Amniotic epithelial cell (primary cell): ENCODE results near the gene PARP1.

Experiments used
- DNase-seq: peaks from one replicate; pipeline ENCODE4 v3.0.0-alpha.2; 2010; ENCODE audit warnings: low read depth

PARP1 gene

DNA sequence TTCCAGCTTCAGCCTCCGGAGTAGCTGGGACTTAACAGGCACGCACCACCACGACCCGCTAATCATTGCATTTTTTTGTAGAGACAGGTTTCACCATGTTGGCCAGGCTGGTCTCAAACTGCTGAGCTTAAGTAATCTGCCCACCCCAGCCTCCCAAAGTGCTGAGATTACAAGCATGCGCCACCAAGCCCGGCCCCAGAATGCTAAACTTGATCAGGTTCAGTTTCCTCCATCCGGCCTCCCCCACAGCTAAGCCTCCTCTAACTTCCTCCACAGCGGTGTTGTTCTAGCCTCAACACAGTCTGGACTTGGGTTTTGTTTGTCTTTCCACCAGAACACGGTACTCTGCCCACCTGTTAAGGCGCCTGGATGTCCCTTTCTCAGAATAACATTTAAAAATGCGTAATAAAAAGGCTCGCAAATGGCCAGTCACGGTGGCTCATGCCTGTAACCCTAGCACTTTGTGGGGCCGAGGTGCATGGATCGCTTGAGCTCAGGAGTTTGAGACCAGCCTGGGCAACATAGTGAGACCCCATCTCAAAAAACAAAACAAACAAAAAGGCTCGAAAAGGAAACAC is 2.4 kb downstream of the PARP1 start:
- DNase-seq = no peak

DNA sequence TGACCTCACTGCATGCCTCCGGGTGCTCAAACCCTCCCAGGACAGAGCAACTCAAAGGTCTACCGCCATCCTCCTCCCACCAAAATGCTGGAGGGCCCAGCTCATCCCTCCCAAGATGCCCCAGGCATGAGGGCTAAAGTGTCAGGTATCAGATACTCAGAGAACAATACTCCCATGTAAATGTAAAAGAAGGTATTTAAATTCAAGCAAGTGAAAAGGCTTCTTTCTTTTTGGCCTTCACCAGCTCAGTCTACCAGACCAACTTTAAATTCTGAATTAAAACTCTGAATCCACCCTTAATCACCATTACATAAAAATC is 3.0 kb downstream of the PARP1 start:
- DNase-seq = no peak

DNA sequence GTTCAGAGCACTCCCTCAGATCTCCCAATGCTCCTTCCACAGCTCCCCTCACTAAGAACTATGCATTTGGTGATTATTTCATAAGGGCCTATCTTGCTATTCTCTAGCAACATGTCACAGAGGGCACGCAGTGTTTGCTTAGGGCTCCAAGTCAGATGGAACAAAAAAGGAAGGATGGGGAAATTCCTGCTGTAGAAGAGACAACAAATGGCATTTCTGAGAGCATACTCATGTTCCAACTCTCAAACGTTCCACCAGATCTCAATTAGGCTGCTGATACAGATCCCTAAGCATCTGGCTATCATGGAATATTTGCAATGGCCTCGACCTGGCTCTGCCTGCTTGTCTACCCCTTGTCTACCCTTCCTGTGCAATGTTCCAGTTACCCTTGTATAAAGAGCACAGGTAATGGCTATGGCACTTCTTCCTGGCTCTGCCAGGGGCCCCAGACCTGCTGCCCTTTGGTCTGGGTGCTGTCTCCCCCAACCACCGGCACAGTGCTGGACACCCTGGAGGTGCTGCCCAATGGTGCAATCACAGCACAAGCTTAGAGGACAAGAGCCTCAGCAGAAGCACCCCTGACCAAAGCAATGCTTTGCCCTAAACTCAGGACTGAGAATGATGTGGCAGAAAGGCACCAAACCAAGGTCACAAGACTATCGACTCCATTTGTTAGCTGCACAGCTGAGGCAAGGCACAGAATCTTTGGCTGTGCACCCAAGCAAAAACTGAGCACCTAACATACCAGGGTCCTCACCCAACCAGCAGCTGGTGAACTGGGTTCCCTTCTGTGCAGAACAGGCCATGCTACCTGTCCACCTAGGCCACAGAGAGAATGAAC is 3.6 kb downstream of the PARP1 start:
- peak; percentile 72 for DNase-seq

DNA sequence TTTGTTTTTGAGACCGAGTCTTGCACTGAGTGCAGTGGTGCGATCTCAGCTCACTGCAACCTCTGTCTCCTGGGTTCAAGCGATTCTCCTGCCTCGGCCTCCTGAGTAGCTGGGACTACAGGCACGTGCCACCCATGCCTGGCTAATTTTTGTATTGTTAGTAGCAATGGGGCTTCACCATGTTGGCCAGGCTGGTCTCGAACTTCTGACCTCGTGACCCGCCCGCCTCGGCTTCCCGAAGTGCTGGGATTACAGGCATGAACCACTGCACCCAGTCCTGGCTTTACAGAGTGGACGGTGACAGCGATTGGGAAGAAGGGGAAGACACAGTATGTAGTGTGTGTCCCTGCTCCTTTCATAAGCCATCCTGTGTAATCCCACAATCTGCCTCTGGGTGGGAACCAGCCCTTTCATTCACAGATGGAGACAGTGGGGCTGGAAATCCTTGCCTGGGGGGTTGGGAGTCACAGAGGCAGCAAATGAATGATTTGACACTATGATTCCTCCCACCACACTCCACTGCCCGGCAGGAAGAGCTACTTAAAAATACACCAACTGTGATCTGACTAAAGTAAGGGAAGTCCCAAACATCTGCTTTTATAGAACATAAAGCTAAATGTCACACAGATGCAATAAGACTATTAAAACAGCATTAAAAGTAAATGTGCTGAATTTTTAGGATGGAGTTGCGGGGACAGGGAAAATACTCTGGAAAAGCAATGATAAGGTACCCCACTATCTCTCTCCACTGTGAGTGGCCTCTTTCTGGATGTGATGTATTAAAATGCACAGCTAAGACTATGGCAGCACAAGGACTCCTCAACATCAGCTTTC is 4.5 kb downstream of the PARP1 start:
- peak; percentile 19 for DNase-seq

DNA sequence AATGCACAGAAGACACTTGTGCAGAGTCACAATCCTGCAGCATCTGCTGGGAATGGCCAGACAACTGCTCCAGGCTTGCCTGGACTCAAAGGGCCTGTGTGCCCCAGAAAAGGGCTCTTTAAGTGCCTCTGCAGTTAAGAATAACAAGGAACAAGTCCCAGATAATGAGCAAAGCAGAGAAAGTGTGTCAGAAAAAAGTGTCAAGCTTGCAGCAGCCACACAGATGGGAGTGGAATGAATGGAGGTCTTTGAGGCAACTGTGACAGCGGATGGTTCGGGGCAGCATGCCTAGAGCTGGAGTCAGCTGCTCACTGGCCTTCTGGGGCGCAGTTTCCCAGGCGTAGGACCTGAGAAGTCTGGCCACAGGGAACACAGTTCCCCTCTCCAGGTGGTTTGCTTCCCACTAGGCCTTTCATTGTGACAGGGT is 5.1 kb downstream of the PARP1 start:
- no peak for DNase-seq

DNA sequence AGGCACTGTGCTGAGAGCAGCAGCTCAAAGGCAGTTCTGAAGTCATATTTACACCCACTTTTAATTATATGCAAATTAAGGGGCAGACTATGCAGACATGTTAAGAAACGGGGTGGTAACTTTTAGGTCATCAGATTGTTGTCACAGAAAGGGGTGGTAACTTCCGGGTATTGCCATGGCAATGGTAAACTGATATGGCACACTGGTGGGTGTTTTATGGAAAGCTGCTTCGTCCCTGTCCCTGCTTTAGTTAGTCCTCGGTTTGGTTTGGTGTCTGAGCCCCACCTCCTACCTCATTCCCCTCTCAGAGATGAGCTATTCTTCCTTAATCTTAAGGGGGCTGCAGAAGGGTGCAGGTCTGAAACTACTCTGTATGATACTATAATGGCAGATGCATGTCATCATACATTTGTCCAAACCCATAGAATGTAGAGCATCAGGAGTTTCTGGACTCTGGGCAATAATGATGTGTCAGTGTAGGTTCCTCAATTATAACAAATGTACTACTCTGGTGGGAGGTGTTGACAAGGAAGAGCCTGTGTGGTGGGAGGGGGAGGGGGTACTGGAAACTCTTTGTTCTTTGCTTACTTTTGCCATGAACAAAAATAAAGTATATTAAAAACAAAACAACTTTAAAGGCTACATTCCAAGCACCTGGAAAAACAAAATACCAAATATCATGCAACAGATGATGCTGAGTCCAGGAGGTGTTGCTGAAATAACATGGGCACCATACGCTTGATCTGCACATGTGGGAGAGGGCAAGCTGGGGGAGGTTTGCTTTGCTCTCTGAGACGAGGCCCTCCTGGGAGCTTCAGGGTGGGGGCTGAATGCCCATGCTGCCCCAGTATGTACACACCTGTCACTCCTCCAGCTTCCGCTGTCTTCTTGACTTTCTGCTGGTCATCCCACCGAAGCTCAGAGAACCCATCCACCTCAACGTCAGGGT is 6.3 kb downstream of the PARP1 start:
- DNase-seq = no peak

DNA sequence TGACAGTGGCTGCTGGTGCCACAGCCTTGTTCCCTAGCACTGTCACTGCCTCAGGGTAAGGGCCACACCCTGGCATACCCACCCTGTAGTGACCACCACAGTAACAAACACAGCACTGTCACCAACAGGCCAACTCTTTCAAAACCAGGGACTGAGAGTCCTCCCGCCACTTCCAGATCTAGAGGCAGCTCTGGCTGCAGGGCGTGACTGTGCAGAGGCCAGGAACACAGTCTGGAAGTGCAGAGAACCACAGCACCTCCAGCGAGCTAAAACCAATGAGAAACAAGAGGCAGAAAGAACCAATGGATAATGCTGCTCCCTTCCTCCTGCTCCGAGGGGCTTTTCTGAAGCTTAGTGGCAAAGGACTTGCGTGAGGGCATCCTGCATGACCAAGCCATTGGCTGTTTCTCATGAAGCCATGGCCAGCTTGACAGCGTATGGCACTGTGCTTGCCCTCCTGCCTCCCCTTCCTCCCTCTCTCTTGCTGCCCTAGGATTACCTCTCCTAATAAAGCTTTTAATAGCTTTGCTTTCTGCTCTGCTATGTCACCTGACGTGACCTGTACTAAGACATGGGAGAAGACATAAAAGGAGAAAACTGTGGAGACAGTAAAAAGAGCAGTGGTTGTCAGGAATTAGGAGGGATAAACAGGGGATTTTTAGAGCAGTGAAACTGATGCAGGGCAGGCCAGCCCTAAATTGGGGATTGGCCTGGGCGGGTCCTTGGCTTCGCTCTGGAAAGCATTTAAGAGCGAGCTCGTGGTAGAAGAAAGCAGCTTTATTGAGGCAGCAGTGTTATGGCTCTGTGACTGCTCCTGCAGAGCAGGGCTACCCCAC is 7.2 kb downstream of the PARP1 start:
- DNase-seq = no peak

DNA sequence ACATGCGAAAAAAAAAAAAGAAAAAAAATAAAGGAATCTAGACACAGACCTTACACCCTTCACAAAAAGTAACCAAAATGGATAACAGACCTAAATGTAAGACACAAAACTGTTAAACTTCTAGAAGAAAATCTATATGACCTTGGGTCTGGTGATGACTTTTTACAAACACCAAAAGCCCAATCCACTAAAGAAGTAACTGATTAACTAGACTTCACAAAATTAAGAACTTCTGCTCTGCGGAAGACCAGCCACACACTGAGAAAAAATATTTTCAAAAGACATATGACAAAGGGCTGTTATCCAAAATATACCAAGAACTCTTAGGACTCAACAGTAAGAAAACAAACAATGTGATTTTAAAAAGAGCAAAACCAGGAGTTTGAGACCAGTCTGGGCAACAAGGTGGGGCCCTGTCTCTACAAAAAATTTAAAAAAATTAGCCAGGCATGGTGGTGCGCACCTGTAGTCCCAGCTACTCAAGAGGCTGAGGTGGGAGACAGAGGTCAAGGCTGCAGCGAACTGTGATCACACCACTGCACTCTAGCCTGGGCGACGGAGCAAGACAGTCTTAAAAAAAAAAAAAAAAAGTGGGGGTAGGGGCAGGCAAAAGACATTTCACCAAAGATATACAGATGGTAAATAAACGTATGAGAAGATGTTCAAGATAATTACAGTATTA is 9.8 kb downstream of the PARP1 start:
- no peak for DNase-seq

DNA sequence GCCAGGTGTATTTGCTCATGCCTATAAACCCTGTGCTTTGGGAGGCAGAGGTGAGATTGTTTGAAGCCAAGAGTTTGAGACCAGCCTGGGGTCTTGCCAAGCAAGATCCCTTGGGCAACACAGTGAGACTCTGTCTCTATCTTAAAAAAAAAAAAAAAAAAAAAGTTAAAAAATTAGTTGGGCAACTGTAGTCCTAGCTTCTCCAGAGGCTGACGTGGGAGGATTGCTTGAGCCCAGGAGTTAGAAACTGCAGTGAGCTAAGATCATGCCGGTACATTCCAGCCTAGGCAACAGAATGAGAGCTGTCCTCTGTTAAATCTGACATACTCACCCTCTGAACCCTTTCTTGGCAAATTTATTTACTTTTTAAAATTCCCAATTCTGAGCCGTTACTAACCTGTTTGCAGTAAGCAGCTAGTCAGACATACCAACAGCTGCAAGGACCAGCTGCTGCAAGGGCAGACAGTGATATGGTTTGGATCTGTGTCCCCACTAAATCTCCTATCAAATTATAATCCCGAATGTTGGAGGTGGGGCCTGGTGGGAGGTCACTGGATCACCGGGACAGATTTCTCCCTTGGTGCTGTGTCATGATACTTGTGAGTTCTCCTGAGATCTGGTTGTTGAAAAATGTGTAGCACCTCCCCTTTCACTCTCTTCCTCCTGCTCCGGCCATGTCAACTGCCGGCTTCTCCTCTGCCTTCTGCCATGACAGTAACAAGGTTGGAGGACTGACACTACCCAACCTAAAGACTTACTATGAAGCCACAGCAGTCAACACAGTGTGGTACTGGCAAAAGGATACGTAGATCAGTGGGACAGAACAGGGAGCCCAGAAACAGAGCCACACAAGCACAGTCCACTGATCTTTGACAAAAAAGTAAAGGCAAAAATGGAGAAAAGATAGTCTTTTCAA is 10.6 kb downstream of the PARP1 start:
- DNase-seq = peak; percentile 74

DNA sequence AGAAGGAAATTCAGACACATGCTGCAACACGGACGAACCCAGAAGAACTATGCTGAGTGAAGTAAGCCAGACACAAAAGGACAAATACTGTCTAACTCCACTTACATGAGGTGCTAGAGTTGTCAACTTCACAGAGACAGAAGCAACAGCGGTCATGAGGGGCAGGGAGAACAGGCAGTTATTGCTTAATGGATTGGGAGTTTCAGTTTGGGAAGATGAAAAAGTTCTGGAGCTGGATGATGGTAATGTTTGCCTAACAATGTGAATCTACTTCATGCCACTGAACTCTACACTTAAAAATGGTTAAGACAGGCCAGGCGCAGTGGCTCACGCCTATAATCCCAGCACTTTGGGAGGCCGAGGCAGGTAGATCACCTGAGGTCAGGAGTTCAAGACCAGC is 12.1 kb downstream of the PARP1 start:
- no peak for DNase-seq

DNA sequence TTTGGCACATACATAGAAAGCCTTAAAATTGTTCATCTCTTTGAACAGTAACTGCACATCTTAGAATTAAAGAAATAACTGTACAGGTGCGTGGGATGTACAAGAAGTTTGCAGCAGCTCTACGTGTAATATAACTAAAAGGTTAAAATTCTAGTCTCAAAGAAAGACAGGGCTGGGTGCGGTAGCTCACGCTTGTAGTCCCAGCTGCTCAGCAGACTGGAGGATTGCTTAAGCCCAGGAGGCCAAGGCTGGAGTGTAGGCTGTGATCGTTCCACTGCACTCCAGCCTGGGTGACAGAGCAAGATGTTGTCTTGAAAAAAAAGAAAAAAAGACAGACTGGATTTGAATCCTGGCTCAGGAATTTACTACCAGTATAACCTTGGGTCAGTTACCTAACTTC is 13.4 kb downstream of the PARP1 start:
- DNase-seq = no peak

DNA sequence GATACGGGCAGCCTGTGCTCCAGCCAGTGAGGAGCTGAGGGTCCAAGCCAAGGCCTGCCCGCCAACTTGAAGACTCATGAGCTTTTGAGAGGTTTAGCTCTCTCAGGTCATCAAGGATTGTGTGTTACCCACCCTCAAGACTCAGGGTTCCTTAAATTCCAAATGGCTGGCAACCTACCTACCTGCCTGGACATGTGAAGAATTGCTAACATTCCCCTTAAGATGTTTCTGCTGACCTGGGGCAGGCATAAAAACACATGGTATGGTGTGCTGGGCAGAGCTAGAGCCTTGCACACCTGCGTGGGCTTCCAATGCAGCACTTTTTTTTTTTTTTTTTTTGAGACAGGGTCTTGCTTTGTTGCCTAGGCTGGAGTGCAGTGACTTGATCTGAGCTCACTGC is 17.2 kb downstream of the PARP1 start:
- no peak for DNase-seq

DNA sequence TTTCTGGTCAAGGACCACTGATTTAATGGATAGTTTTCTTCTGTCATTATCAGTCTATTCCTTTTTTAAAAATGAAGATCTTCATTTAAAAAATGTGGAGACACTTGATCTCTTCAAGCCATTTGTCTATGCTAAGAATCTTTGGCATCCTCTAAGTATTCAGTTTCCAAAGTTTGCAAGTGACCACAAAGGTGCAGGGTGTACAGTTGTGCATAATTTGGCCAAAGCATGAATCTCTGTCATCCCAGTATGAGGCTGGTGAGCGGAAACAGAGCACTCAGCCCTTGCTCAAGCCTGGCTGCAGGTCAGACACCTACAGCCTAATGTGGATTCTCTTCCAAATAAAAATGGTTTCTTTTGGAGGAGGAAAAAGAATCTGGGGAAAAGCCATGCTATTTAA is 19.8 kb downstream of the PARP1 start:
- DNase-seq = no peak

DNA sequence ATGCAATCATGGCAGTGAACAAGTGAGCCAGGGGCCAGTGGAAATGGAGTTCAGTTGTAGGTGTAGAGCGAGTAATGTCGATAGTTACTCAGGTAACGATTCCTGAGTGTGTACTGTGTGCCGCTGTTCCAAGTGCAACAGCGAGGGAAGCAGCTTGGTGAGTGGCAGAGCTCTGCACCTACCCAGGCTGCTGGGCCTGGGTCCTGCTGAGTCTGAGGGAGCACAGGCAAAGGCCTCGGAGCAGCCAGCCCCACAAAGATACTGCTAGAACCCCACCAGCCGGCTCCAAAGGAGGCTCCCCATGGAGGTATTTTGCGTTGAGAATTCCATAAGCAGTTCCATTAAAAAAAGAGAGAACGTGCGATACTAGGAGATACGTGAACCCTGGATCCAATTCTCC is 23.2 kb downstream of the PARP1 start:
- no peak for DNase-seq

DNA sequence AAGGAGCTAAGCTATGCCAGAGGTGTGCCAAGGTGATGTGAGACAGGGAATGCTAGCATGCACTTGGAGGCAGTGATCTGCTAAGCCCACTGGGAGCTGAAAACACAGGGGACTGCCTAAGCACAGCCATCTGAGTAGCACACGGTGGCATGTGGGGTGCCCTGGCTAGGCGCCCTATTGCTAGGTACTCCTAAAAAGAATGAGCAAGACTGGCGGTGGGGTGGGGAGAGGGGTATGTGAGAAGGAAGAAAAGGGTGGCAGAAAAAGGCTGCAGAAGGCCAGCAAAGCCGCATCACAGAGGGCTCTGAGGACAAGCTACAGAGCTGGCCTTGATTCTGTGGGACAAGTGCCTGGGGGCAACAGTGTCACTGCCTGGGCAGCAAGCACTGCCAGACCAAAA is 23.9 kb downstream of the PARP1 start:
- no peak for DNase-seq

DNA sequence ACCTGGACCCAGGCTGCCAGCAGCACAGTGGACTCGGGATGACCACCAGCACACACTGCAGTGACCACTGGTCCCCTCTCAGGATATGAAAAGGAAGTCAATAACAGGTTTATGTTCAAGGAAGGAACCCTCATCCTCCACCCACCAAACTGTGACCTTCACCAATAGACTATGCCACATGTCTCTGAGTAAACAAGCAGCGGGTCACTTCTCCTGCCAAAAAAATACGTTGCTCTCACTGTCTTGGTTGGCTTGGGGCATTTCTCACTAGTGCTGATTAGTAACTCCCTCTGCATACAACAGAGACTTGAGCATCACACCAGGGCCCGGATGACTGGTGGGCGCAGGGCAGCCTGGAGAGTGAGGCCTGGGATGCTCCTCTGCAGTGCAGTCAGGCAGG is 25.9 kb downstream of the PARP1 start:
- DNase-seq = no peak

DNA sequence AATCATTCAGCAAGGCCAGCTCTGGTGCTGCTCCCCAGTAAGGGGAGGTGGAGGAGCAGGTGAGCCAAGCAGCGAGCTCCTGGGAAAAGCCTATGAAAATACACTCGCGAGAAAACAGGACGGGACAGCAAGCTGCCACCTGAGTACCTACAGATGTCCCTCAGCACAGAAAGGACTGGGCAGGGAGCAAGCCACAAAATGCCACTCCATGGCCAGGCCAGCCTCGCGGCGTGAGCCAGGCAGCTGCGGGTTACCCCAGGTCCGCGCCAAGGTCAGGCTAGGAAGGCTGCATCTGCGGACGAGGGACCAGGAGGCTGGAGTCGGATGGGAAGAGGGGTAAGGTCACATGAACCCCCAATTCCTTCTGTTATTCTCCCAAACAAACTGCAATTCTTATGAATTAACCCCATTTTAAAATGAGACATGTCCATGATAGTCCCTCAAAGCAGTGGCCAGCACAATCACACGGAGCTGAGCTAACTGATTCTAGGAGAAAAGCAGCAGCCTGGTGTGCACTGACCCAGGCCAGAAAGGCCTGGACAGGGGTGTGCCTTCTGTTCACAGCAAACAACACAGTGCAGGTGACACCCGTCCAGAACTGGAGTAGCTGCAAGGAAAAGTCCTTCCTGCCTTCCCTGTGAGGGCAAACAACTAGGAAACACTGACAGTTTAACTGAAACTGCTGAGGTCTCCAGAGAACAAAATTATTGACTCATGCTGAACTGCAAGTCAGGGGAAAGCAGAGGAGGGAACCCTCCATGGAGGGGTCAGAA is 26.5 kb downstream of the PARP1 start:
- no peak for DNase-seq

DNA sequence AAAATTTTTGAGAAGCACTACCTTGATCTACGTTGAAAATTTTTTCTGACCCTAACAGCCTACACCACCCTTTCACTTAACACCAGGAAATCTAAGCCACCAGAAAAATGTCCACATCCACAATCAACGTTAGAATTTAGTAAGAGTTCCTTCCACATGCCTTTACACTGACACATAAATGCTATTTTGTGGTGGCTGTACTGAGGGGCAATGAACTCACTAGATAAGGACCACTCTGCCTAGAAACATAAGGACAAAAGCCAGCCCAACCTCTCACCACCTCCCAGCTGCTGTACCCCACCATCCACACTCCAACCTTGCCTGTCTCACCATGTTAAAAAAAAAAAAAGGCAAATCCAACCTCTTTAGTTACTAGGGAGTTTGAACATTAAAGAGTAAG is 29.8 kb downstream of the PARP1 start:
- DNase-seq = peak; percentile 28

DNA sequence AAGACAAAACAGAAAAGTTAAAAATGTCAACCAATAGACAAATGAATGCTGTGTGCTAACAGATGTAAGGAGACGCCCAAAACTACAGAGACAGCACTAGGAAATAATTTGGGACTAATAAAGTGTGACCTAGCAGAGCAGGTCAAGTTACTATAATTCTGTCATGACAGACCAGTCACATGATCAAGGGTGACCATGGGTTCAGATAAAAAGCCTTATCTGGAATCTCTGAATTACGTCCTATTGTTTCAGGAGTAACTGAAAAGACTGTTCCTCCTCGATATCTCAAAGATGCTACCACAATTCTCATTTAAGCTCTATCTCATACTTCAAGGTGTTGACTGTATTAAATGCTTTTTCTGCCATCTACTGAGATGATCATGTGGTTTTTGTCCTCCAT is 31.6 kb downstream of the PARP1 start:
- no peak for DNase-seq
